Measurements from ENCODE around the gene DHRS1. TPM values are rescaled to one million over a fixed set of nuclear protein-coding genes. Genes with fewer than 3 reads are reported as not detected.

DHRS1 gene
- total RNA-seq, 1 experiment from 2014 or later: 20.9 TPM

DNA sequence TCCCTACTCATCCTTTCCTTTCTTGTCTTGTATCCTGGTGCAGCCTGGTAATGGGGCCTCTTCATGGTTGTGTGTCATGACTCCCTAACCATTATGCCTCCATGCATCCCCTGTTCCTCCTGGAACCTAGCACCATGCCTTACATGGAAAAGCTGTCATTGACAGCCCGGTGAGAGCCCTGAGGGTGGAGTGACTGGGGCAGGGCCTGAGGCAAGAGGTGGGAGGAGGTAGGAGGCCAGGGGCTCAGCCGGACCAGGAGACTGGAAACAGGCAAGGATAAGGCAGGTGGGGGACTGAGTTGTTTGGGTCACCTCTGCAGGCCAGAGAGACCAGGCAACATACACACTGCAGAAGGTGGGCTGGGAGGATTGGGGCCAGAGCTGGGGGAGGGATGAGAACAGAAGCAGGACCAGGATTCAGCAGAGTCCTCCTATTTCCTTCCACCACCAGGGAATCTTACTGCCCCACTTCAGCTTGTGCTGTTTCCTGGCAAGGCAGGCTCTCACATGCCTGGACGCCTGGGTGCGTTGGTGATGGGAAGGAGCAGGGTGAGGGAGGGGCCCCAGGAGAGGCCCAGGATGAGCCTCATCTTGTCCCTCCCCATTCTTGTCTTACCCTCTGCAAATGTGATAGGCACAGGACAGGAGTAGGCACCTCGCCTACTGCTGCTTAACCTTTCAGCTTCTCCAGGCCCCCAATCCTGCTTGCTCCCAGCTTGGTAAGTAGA, 10.1 kb upstream of the DHRS1 start, which contains the start of gene LTB4R2:
LTB4R2 (plus strand) TSS at position 603 of the 727 bp plus-strand sequence. CDS start 525 bp downstream, outside the sequence.
- no peak for DNase-seq (ENCODE audit: low read depth)

DNA sequence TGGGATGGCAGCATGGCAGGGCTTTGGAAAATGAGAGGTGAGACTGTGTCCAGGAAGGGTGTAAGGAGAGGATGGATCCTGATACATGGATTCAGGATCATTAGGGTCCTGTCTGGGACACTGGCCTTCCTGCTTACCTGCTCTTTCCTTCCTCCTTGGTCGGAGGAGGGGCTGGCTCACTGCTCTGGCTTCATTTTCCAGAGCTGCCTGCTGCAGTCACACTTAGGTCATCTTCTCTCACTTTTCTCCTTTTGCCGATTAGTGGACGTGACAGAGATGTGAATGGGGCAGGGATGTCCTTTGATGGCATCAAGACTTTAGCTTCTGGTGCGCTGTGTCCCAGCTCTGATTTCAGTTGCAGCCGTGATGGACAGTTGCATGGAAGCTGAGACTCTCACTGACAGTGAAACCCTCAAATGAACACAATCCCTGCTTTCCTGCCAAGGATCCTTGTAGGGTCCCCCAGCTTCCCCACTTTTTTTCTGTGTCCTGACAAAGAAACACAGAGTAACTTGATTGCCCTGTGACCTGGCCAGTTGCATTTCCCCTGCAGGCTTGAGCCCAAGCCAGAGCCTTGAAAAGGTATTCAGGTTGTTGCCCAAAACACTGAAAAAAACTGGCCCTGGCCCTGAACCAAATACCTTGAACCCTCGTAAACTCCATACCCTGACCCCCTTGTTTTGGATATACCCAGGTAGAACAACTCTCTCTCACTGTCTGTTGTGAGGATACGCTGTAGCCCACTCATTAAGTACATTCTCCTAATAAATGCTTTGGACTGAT, 9.0 kb upstream of the DHRS1 start:
- no peak for DNase-seq (ENCODE audit: low read depth)

DNA sequence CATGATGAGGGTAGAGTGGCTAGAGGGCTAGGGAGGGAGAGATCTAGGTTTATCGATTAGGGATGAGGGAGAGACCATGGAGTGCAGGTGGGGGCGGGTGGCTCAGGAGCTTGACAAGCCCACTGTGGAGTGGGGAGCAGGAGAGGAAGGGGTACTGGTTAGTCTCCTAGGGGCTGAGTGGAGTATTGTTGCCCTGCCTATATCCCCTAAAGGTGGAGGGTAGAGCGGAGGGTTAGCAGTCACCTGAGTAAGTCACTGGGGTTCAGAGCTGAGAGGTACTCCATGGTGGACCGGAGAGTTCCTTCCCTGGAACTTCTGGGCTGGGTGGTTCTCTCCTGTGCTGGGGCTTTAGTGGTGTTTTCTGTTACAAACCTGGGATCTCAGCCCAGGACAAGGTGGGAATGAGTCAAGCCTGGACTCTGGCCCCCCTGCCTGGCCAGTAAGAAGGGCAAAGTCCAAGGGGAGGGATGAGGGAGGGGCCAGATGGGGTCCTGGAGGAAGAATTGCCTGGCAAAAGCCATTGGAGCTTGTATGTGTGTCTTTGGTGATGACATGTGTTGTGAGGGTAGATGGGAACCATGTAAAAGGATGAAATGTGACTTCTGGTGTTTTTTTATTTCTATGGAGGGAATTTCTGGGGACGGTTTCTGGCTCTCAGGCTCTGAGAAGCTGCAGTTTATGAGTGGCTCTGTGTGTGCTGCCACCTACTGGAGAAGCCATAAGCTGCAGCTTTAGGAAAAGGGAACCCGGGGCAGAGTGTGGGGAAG, 8.2 kb upstream of the DHRS1 start, which contains the start of gene CIDEB:
CIDEB (minus strand) TSS at position 403 of the 767 bp plus-strand sequence; CDS start at position 284, 119 bp downstream.
- peak; percentile 51 for DNase-seq (ENCODE audit: low read depth)

DNA sequence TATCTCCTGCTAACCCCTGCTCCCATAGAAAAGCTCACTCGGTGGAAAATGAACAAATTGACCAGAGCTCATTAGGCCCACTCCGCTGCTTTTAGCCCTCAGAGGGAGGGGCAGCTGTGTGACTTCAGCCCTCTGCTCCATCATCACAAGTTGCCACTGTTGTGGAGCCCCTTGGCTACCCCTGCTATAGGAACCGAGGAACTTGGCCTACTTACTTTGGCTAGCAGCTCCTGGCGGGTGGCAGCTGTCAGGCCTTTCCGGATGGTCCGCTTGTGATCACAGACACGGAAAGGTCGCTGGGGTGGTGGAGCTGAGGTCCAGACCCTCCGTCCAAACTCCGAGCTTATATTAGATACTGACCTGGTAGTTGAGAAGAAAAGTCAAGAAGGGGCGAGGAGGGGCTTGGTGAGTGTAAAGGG, 7.6 kb upstream of the DHRS1 start:
- DNase-seq (ENCODE audit: low read depth): no peak

DNA sequence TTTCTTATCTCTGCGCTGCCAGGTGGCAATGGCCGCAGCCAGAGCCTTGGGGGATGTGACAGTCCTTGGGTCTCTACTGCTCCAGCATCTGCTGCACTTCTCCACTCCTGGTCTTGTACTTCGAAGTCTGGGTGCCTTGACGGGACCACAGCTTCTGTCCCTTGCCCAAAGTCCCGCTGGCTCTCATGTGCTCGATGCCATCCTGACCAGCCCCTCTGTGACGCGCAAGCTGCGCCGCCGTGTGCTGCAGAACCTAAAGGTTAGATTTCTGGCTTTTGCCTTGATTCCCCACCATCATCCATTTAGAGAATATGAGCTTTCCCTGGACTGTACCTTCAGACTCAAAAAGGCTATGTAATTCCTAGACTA, 4.4 kb upstream of the DHRS1 start:
- no peak for DNase-seq (ENCODE audit: low read depth)

DNA sequence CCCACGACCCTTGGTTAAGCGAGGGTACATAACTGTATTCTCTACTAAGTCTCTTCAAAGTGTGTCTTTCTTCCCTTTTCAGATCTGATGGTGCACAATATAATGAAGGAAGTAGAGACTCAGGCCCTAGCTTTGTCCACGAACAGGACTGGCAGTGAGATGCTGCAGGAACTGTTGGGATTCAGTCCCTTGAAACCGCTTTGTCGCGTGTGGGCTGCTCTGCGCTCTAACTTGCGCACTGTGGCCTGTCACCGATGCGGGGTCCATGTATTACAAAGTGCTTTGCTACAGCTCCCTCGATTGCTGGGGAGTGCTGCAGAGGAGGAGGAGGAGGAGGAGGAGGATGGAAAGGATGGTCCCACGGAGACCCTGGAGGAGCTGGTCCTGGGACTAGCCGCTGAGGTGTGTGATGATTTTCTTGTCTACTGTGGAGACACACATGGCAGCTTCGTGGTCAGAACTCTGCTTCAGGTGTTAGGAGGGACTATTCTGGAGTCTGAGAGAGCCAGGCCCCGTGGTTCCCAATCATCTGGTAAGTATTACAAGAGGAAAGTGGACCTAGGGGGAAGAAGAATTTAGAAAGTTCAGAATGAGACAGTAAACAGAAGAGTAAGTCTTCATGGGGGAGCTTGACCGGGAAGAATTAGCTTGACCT, 873 bp upstream of the DHRS1 start:
- no peak for DNase-seq (ENCODE audit: low read depth)

DNA sequence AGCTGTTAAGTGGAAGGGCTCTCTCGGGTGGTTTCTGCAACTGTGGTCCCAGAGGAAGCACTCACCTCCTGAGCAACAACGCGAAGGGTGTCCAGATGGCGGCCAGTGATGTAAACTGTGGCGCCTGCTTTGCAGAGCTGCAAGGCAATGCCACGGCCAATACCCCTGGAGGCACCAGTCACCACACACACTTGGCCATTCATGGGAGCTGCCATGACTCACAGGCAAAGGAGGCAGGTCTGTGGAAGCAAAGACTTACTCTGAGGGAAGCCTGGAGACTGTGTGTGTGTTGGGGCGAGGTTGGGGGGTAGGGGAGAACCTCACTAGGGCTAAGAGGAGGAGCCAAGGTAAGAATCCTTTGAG, 707 bp downstream of the DHRS1 start:
- DNase-seq (ENCODE audit: low read depth): peak; percentile 95

DNA sequence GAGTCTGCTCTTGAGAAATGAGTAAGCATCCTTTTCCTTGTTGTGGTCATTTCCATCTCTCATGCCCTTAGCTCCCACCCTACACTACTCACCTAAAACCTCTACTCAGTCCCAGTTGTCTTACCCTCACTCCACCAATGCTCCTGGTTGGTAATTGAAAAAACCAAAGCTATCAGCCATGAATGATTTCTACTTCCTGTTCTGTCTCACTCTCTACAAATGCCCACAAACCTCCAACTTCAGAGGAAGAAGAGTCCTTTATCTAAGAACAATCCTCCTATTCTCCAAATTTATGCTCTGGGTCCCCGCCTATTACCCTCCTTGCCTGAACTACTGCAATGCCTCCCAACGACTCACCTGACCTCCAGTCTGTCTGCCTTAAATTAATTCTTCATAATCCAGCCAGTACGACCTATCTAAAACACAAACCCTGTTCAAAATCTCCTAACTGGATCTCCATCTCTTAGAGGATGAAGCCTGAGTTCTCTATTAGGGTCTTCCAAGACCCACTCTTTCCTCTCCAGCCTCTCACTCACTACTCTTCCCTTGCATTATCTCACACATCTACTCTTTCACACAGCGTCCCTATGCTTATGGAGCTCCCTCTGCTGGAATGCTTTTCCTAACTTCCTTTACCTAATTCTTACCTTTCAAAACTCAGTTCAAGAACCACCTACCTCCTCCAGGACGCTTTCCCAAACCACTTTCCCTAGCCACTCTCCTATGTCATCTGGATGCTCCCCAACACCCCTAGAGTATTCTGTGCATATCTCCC, 2.2 kb downstream of the DHRS1 start:
- DNase-seq (ENCODE audit: low read depth): peak; percentile 42

DNA sequence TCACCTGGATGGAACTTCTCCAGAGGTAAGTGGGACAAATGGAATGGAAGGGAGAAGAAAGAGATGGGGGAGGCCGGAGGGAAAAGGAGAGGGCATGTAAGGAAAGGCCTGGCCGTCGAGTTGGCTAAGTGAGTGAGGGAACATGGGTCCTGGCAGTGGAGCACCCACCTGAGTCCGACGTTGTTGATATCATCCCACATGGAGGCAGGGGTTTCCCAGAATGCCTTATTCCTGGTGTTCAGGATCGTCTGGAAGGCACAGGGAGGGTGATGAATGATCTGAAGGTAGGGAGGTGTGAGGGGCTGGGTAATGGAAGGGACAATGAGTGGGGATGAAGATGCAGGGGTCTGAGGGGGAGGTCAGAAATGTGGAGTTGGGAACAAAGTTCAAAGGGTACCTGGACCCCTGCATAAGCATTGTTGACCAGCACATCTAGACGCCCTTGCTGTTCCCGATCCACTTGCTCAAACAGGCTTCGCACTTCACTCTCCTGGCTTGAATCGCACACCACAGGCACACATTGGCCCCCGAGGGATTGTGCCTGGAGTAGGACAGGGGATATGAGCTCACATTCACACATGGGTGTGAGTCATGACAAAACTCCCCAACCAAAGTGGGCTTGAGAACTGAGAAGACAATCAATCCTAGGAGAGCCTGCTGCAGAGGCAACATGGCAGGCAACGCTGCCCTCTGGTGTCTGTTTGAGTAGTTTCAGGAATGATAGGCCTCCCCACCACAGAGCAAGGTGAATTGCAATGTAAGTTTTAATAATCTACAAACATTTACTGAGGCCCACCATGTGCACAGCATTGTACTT, 3.0 kb downstream of the DHRS1 start:
- DNase-seq (ENCODE audit: low read depth): peak; percentile 87

DNA sequence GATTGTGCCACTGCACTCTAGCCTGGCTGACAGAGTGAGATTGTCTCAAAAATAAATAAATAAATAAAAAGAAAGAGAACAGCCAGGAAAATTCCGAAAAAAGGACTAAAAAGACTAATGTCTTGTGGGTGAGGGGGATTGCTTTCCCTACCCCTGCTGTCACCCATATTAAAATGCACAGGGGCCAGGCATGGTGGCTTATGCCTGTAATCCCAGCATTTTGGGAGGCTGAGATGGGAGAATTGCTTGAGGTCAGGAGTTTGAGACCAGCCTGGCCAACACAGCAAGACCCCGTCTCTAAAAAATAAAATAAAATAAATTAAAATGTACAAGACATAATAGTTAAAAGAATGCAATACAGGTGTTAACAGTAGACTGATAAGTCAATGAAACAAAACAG, 6.1 kb downstream of the DHRS1 start:
- DNase-seq (ENCODE audit: low read depth): no peak

DNA sequence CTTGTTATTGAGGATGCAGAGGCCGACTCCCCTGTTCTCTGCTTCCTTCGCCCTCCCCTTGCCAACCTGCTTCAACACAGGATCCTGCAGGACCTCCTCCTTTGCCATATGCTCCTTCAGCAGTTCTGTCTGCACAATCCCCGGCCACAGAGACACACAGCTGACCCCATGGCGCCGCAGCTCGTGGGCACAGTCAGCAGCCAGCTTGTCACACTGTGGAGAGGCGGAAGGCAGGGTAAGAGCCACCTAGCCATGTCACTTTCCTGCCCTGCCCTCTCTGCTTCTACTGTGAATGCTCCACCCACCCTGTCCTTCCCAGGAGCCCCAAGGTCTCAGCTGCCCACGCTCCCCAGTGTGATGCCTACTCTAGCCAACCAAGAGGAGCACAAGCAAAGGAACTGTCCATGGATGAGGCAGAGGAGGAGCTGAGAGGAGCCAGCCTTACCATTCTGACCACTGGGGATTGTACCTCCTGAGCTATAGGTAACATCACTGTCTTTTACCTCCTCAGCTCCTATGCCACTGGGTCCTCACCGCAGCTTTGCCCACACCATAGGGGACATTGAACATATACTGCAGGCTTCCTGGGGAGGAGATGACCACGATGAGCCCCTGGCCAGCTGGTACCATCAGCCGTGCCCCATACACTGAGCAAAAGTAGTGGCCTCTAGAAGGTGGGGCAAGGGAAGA, 7.3 kb downstream of the DHRS1 start:
- no peak for DNase-seq (ENCODE audit: low read depth)

DNA sequence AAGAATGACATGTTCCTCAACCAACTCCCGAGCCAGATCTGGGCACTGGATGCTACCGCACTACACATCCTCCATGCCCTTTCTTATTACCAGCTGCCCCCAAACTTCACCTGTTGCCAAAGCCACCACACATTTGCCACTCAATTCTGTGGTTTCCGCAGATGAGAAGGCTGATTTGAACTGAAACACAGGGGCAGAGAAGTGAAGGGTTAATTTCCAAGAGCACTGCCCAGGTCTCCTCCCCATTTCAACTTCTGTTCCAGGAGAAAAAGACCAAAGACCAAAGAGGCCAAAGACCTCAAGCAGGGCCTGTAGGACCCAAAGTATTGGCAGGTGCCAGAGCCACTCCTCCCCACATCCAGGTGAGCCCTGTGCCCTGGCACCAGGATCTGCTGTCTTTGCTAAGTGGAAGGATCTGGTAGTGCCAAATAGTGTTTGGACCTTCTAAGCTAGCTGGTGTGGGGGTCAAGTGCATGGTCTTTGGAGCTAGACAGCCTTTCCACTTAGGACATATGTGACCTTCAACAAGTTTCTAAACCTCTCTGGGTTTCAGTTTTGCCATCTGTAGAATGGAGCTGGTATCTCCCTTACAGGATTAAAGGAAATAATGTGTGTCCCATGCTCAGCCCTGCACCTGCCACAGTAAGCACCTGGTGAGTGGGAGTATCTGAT, 8.0 kb downstream of the DHRS1 start:
- no peak for DNase-seq (ENCODE audit: low read depth)

DNA sequence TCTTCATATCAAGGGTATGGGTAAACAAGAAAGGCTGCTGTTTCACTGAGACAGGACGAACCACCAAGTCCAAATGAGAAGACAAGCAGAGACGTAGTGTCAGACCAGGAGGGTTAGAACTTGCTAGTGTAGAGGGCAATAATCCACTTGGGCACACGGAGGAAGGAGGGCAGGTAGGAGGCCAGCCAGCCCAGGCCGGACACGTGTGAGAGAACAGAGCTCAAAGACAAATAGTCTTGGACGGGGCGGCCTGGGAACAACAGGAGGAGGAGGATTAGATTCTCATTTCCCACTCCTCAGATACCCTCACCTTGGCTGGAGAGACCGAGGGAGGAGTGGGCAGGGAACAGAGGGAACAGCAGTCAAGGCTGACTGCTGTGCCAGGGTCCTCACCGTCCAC, 8.8 kb downstream of the DHRS1 start:
- DNase-seq (ENCODE audit: low read depth): no peak

DNA sequence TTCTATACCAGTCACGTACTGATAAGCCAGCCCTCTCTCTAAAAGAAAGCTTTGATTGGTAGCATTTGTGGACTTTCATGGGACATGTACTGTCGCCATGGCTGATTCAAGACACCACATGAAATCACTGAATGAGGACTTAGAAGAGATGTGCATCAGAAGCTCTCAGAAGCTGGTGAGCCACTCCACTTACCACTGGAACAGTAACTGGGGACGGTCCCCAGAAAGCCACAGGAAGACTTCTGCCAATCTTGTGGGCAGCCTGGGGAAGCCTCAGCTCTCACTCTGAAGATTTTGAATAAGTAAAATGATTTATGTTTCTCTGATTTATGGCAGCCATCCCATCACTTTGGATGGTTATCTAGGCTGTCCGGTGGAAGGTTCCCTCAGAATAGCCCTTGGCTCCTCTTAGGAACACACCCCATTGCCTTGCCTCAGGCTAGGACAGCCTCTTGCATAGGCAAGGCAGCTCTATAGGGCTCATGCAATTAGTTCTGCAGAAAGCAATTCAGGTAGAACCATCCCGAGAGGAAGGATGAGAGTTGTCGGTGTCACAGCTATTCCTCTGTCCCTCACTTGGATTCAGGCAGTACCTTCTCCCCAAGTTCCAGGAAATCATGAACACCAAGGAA, 9.8 kb downstream of the DHRS1 start:
- no peak for DNase-seq (ENCODE audit: low read depth)

DNA sequence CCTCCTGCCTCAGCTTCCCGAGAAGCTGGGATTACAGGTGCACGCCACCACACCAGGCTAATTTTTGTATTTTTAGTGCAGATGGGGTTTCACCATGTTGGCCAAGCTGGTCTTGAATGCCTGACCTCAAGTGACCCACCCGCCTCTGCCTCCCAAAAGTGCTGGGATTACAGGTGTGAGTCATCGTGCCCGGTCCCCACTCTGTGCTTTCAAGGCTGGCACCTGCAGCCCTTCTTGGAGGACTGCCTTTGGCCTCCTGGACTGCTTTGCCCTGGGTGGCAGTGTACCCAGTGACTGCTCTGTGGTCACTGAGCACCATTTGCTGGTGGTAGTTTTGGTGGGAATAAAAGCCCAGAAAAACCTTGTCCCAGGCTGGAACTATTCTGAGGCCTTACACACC, 12.6 kb downstream of the DHRS1 start:
- DNase-seq (ENCODE audit: low read depth): peak; percentile 13

DNA sequence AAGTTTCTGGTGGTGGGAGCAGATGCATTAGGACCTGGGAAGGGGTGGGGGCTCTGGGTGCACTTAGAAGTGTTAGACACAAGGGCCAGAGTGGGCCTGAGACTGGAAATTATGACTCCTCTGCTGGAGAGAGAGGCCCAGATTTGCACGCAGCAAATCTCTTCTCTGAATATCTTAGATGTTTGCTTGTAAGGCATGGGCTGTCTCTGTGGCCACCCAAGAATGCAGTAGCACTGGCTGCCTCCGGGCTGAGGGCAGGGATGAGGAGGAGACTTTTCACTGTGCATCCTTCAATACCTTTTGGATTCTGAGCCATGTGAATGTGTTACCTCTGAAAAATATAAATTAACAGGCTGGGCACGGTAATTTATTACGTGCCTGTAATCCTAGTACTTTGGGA, 14.2 kb downstream of the DHRS1 start:
- no peak for DNase-seq (ENCODE audit: low read depth)

DNA sequence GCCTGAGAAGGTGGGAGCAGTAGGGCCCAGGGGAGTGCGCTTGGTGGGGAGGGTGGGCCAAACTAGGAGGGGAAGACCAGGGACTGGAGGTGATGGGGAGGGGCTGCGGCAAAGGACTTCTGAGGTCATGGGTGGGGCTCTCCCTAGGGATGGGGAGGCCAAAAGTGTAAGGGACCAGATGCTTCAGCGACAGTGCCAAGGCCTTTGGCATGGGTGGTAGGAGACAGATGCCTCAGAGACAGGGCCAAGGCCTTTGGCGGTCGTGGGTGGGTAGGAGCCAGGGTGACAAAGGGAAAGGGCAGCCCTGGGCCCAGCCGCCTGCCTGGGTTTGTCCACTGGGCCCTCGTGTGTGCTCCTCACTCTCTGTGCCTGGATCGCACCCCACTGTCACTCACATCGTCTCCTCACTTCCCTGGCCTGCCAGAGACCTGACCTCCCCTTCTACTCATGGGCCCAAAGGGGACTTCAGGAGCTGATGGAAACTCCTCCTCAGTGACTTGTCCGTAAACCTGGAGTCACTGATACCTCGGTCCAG, 15.0 kb downstream of the DHRS1 start:
- DNase-seq (ENCODE audit: low read depth): no peak

DNA sequence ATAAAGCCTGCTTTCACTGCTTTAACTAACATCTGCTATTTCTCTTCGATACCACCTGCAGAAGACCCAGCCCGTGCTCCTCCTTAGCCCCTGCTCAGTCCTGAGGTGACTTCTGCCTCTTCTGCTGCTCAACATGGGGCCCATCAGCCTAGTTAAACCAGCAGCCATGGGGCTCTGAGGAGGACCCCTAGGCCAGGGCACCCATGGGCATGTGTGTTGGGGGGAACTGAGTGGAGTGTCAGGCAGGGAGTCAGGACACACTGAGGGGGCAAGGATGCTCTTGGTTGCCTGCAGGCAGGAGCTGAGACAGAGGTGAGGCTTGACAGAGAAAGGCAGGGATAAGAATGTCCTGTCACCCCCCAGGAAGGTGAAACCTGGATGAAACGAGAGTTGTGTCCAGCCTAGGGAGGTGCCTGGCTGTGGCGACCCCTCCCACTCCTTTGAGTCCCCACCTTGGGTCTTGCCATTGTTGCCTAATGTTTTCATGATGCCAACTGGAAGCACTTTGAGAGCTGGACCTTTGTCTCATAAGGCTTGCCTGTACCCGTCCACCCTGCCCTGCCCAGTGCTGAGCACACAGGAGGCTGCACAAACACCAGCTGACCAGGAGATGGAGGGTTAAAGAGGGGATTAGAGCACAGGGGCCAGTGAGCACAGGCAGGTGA, 15.7 kb downstream of the DHRS1 start:
- DNase-seq (ENCODE audit: low read depth): no peak

All from M059J (cell line).